Measurements from ENCODE around the gene NQO2. TPM values are rescaled to one million over a fixed set of nuclear protein-coding genes. Genes with fewer than 3 reads are reported as not detected.

NQO2 gene
- total and polyA plus RNA-seq, 2 donors (not counting 1 experiment from before 2014, with no cell fraction given) = 6.2 to 21.5 TPM

DNA sequence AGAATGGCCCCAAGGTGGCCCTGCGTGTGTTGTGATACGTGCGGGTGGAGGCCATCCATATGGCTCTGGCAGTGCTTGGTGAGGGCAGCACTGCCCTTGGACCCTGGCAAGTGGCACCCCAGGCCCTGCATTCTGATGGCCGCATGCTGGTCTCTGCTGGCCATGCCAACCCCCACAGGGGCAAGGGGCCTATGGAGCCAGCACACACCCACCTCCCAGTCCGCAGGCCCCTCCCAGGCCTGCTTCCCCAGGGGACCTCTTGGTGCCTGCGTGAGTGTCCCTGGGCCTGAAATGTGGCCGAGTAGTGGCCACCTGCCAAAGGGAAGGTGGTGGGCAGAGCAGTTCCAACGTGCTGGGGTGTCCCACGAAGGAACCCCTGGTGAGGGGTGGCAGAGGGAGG is 17.6 kb downstream of the NQO2 start:
- DNase-seq (no peak), ATAC-seq (ENCODE audit: low read depth) (no peak)
- intact Hi-C loops (cut with micrococcal nuclease) = no loop called here
- no peaks in the 10 kb centered on the region for H3K4me1 Mint-ChIP-seq
- H3K27me3 Mint-ChIP-seq = no peaks in the 10 kb centered on the region
- Histone ChIP-seq H3K27me3 (replicated peaks in 1 of 4; ENCODE audit: control extremely low read depth in 1 of 4, control insufficient read depth in 3 of 4, insufficient read depth in 4 of 4, low read length in 3 of 4) (no peaks in the 10 kb centered on the region), H4K20me1 (ENCODE audit: control insufficient read depth, insufficient read depth, low read length, poor library complexity, severe bottlenecking) (no peaks in the 10 kb centered on the region), H3K9me3 (ENCODE audit: control extremely low read depth in 1 of 3, control insufficient read depth in 2 of 3, insufficient read depth in 1 of 3, low read length in 2 of 3) (peaks cover 1 to 4% (median 2%) of the 10 kb centered on the region in 3 donors), H2AFZ (ENCODE audit: insufficient read depth, low read depth, low read length, poor library complexity, severe bottlenecking) (no peak overlapping the region), H3K9ac (ENCODE audit: low read length) (no peak overlapping the region), H3K27ac (ENCODE audit: low read length in 2 of 2) (no peak overlapping the region), H3K4me2 (replicated peaks; ENCODE audit: low read depth, low read length, poor library complexity, severe bottlenecking) (no peak overlapping the region), H3K4me3 (ENCODE audit: control extremely low read depth in 1 of 5, extremely low read depth in 1 of 5, insufficient read depth in 1 of 5, low read depth in 2 of 5, low read length in 4 of 5) (no peak overlapping the region), H3K4me1 (ENCODE audit: control insufficient read depth in 2 of 2, insufficient read depth in 2 of 2, low read length in 2 of 2) (peaks cover 0 to 1% of the 10 kb centered on the region in 2 donors), H3K36me3 (replicated peaks in 1 of 2; ENCODE audit: control extremely low read depth in 1 of 2, control insufficient read depth in 1 of 2, extremely low read depth in 1 of 2, insufficient read depth in 2 of 2, low read length in 1 of 2) (peaks cover 0 to 6% of the 10 kb centered on the region in 2 experiments), H3K79me2 (ENCODE audit: control insufficient read depth, insufficient read depth, low read length) (no peaks in the 10 kb centered on the region)
- no peak for TF ChIP-seq EZH2 (IDR thresholded peaks at IDR 0.05; ENCODE audit: borderline replicate concordance, insufficient read depth, low read depth, low read length, poor library complexity, severe bottlenecking)
- TF ChIP-seq, protein P1, sequence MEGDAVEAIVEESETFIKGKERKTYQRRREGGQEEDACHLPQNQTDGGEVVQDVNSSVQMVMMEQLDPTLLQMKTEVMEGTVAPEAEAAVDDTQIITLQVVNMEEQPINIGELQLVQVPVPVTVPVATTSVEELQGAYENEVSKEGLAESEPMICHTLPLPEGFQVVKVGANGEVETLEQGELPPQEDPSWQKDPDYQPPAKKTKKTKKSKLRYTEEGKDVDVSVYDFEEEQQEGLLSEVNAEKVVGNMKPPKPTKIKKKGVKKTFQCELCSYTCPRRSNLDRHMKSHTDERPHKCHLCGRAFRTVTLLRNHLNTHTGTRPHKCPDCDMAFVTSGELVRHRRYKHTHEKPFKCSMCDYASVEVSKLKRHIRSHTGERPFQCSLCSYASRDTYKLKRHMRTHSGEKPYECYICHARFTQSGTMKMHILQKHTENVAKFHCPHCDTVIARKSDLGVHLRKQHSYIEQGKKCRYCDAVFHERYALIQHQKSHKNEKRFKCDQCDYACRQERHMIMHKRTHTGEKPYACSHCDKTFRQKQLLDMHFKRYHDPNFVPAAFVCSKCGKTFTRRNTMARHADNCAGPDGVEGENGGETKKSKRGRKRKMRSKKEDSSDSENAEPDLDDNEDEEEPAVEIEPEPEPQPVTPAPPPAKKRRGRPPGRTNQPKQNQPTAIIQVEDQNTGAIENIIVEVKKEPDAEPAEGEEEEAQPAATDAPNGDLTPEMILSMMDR (IDR thresholded peaks at IDR 0.05) = no peak
- peaks cover 4% of the 10 kb centered on the region for H3K9me3 Mint-ChIP-seq (ENCODE audit: insufficient read depth)
- H3K27ac Mint-ChIP-seq = no peak overlapping the region
- no peak overlapping the region for H3K4me3 Mint-ChIP-seq
- 98% methylated on average over 9 of the region's 9 CpGs for WGBS (ENCODE audit: insufficient coverage)
- ChIA-PET CTCF (interaction anchor here (1.7 kb wide), 1 partner anchor 15 kb away, joined by 4 read pairs; no protein-coding TSS in a partner anchor), POLR2A (no interaction called here)

DNA sequence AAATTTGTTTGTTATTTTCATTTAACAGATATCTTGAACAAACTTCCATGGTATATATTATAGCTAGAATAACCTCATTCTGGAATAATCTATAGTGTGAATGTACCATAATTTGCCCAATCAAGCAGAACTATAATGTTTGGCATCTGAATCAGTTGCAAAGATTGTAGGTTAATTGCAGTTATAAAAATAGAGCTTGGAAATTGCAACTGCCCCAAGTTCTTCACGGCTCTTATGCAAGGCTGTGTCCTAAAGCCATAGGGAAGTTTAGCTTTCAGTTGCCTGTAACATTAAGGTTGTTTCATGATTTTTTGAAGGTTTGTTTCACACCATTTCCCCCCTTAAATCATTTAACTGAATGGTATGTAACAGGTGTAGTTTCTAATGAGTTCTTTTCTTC is 19.4 kb downstream of the NQO2 start:
- H3K9me3 ChIP-seq (ENCODE audit: control extremely low read depth in 1 of 3, control insufficient read depth in 2 of 3, insufficient read depth in 1 of 3, low read length in 2 of 3) = no peaks in the 10 kb centered on the region
- H3K27me3 ChIP-seq (replicated peaks in 1 of 4; ENCODE audit: control extremely low read depth in 1 of 4, control insufficient read depth in 3 of 4, insufficient read depth in 4 of 4, low read length in 3 of 4) = peaks cover 0 to 4% (median 0%) of the 10 kb centered on the region in 4 experiments
- peaks cover 12 to 19% of the 10 kb centered on the region in 2 donors for H3K4me1 ChIP-seq (ENCODE audit: control insufficient read depth in 2 of 2, insufficient read depth in 2 of 2, low read length in 2 of 2)
- intact Hi-C loops (cut with micrococcal nuclease) = no loop called here
- H3K9me3 Mint-ChIP-seq (ENCODE audit: insufficient read depth) = no peaks in the 10 kb centered on the region
- no peak overlapping the region for H3K4me2 ChIP-seq (replicated peaks; ENCODE audit: low read depth, low read length, poor library complexity, severe bottlenecking)
- H3K9ac ChIP-seq (ENCODE audit: low read length) = no peak overlapping the region
- H3K27ac ChIP-seq (ENCODE audit: low read length in 2 of 2) = no peak overlapping the region
- POLR2A ChIA-PET = no interaction called here
- no peak overlapping the region for H3K27ac Mint-ChIP-seq
- no peaks in the 10 kb centered on the region for H4K20me1 ChIP-seq (ENCODE audit: control insufficient read depth, insufficient read depth, low read length, poor library complexity, severe bottlenecking)
- WGBS (ENCODE audit: insufficient coverage) = no CpG with 5 or more reads among the region's 1 CpG
- CTCF ChIA-PET = interaction anchor here (0.6 to 3.0 kb wide), 4 partner anchors 9 to 106 kb away, joined by 3 to 16 read pairs (median 3); no protein-coding TSS in a partner anchor
- DNase-seq (no peak), ATAC-seq (ENCODE audit: low read depth) (no peak)
- no peak overlapping the region for H3K4me3 ChIP-seq (ENCODE audit: control extremely low read depth in 1 of 5, extremely low read depth in 1 of 5, insufficient read depth in 1 of 5, low read depth in 2 of 5, low read length in 4 of 5)
- no peaks in the 10 kb centered on the region for H3K79me2 ChIP-seq (ENCODE audit: control insufficient read depth, insufficient read depth, low read length)
- TF ChIP-seq, protein P1 (IDR thresholded peaks at IDR 0.05) = no peak
- TF ChIP-seq EZH2 (IDR thresholded peaks at IDR 0.05; ENCODE audit: borderline replicate concordance, insufficient read depth, low read depth, low read length, poor library complexity, severe bottlenecking) = no peak
- H3K4me3 Mint-ChIP-seq = no peak overlapping the region
- peaks cover 5% of the 10 kb centered on the region for H3K27me3 Mint-ChIP-seq
- H2AFZ ChIP-seq (ENCODE audit: insufficient read depth, low read depth, low read length, poor library complexity, severe bottlenecking) = no peak overlapping the region
- H3K4me1 Mint-ChIP-seq = peaks cover 15% of the 10 kb centered on the region
- H3K36me3 ChIP-seq (replicated peaks in 1 of 2; ENCODE audit: control extremely low read depth in 1 of 2, control insufficient read depth in 1 of 2, extremely low read depth in 1 of 2, insufficient read depth in 2 of 2, low read length in 1 of 2) = peaks cover 0 to 6% of the 10 kb centered on the region in 2 experiments
